ENCODE measurements around the gene MORN3.
A peak's percentile ranks its signal among the peaks of the same experiment; 100 is the strongest.
"Not testable (repeated sequence)": the region's sequence is repeated elsewhere in the genome, so short reads cannot be mapped to it uniquely, and the experiment has no call there.

MORN3 gene

DNA sequence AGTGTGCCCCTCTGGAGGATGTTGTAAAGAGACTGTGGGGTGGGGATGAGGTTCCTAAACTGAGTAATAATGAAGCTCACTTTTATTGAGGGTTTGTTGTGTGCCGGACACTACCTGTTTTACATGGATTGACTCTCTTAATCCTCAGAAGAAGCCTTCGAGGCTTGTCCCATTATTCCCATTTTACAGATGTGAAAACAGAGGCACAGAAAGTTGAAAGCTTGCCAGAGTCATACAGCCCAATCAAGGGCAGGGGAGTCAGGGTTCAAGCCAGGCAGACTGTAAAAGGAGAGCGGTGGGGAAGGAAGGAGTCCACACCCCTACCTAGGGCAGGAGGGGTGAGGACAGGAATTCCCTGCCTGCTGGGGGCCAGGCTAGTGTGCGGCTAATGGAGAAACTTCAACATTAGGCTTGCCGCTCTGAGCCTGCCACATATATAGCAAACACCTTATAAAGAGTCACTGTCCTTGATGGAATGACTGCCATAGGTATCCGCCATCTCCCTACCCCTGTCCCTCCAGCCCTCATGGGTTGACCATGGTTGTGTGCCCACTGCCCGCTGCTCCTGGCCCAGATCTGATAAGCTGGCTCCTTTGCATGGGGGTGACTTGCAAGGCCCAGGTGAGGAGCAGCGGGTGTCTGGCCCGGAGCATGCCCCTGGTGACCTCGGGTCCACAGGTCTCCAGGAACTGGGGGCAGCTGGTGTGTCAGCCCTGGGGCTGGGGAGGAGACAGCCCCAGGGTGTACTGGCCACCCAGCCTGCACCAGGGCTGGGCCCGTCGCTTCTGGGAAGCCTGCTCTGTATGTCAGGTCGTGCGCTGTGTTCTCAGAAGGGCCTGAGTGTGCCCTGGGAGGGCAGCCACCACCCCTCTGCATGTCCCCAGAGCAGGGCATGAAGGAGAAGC, 30.9 kb downstream of the MORN3 start:
- DNase-seq (ENCODE audit: low spot score) = no peak

DNA sequence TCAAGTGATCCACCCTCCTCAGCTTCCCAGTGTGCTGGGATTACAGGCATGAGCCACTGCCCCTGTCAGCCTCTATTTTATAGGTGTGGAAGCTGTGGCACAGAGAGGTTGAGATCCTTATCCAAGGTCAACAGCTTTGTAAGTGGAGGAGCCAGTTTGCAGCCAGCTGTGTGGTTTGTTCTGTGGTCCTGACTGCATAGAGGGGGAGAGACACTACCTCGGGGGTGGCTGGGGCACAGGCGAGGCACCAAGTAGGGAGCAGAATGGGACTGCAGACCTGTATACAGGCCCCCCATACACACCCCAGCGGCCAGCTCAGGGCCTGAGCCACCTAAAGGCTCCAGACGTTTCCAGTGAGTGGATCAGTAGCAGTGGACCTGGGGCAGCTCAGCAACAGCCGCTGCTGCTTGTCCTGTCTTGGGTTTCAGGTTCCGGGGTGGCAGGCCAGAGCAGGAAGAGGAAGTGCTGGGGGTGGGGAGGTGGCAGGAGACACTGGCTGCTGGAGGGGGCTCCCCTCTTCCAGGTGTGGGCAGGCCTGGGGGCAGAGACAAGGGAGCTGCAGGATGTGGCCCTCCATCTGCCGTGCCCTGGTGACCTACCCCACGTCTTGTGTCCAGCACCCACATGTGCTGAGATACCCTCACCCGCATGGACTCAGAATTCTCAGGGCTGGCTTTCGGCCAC, 32.1 kb downstream of the MORN3 start:
- DNase-seq (ENCODE audit: low spot score) = no peak

DNA sequence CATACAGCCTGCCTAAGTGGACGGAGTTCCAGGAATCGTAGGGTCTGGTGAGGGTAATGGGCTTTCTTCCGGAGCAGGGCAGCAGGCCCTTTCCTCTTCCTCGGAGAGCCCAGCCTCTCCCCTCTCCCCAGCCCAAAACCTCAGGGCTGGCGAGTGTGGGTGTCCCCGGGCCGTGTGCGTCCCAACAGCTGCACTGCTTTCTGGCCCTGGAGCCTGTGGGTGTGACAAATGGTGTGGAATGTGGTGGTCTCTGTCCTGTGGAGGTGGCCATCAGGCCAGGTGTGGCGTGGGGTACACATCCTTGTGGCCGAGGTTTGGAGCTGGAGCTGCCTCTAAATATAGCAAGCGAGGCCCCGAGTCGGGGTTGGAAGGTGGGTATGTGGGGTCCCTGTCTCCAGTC, 34.6 kb downstream of the MORN3 start:
- DNase-seq (ENCODE audit: low spot score) = no peak

DNA sequence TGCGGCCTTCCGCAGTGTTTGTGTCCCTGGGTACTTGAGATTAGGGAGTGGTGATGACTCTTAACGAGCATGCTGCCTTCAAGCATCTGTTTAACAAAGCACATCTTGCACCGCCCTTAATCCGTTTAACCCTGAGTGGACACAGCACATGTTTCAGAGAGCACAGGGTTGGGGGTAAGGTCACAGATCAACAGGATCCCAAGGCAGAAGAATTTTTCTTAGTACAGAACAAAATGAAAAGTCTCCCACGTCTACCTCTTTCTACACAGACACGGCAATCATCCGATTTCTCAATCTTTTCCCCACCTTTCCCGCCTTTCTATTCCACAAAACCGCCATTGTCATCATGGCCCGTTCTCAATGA, 35.6 kb downstream of the MORN3 start:
- not testable (repeated sequence) for DNase-seq (ENCODE audit: low spot score)

DNA sequence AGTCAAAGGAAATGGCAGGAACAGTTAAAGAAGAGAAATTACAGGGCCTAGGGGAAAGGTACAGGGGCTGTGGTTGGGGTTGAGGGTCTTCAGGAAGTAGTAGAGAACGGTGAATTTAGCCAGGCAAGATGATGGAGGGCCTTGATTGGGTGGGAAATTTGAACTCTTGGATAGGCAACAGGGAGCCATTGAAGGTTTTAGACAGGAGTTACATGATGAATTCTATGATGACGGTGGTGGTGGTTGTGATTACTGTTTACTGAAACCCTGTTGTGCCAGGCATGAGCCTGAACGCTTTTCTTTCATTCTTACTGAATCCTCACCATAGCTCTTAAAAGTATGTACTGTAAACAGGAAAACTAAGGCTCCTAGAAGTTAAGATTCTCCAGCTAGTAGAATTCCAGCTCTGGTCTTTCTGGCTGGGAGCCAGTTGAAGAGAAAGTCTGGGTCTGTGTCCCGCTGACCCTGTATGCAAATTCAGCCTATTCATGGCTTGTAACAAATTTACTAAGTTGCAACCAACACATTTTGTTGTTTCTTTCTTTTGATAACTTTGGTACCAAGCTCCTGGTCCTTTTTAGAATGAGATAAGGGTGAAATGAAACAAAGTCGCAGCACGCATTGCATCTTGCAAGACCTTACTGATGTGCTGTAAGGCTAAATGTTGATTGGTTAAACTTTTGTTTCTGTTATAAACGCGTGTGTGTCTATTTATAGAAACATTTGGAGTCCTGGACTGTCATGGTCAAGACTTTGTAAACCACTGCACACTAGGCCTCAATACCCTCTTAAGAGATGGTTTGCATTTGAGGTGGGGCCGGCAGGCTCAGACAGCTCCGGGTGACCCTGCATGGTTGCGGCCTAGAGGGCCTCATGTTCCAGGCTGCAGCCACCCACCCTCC, 37.1 kb downstream of the MORN3 start:
- no peak for DNase-seq (ENCODE audit: low spot score)

DNA sequence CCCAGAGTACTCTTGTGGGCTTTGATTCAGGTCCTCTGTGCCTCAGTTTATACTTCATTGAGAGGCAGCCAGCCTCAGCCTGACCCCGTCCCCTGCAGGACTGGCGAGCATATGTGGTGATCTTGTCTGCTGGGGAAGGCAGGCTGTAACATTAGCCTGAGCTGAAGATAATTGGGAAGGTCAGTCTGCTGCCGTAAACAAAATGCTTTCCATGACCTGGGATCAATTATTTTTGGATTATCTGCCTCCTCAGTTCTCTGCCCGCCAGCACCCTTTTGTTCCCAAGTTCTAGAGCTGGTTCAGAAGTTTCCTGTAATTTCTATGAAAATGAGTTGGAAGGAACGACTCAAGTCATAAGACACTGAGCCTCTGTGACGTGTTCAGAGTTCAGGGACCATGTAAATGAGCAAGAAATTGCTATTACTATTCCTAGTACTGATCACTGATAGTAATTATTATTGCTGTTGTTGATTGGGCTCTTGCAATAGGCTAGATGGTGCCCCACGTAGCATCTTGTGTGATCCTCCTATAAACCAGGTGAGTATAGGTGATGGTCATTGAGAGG, 38.6 kb downstream of the MORN3 start:
- no peak for DNase-seq (ENCODE audit: low spot score)

DNA sequence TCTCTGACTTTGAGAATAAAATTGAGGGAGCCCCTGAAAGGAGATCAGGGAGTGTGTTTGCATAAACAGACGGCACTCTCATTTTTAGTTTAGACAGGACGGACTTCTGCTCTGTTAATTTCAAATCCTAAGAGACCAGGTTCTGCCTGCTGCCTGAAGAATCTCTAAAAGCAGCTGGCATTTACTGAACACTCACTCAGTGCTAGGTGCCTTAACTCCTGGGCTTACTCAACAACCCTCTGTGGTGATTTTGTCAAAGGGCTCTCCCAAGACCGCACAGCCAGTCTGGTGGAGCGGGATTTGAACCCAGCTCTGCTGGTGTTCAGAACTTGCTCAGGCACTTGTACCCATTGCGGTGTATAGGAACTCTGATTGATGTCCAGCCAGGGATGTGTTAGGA, 40.9 kb downstream of the MORN3 start:
- DNase-seq (ENCODE audit: low spot score) = no peak

DNA sequence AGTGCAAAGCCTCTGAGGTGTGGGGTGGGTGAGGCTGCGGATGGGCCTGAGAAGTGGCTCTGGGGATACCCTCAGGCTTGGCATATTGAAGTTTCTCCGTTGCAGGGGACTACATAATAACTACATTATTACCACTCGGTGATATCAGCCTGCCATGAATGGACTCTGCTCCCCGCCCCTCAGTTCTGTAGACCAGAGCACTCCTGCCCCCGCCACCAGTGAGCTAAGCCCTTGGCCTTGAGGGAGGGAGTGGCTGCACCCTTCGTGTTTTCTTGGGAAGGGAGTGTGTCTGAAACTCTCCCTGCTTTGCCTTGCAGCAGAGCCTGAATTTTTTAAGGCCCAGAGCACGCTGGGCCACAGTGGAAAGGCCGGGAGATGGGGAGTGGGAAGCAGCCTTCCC, 41.4 kb downstream of the MORN3 start:
- DNase-seq (ENCODE audit: low spot score) = no peak

DNA sequence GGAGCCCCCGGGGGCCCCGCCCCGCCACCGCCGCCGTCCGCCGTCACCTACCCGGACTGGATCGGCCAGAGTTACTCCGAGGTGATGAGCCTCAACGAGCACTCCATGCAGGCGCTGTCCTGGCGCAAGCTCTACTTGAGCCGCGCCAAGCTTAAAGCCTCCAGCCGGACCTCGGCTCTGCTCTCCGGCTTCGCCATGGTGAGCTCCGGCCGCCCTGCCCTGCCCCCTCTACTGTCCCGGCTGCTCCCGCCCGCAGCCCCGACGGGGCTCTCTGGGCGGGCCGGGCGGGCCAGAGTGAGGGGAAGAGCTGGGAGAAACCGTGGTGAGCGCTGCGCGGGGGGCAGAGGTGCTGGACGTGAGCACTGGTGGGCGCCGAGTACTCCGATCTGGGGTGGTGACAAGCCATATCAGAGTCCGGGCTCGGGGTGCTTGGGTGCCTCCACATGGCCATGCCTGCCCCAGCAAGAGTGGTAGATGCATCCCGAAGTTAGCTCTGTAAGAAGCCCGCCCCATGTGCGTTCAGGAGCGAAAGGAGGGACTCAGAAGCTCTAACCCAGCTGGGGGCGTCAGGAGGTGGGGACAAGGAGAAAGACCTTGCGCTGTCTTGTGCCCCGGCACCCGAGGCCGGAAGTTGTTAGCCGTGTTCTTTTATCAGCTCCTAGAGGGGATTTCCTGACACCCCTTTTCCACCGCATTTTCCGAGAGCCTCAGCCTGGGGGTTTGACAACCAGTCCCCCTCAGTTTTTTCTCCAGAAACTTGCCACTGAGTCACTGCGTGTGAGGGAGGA, 42.4 kb downstream of the MORN3 start:
- DNase-seq (ENCODE audit: low spot score) = peak; percentile 72

DNA sequence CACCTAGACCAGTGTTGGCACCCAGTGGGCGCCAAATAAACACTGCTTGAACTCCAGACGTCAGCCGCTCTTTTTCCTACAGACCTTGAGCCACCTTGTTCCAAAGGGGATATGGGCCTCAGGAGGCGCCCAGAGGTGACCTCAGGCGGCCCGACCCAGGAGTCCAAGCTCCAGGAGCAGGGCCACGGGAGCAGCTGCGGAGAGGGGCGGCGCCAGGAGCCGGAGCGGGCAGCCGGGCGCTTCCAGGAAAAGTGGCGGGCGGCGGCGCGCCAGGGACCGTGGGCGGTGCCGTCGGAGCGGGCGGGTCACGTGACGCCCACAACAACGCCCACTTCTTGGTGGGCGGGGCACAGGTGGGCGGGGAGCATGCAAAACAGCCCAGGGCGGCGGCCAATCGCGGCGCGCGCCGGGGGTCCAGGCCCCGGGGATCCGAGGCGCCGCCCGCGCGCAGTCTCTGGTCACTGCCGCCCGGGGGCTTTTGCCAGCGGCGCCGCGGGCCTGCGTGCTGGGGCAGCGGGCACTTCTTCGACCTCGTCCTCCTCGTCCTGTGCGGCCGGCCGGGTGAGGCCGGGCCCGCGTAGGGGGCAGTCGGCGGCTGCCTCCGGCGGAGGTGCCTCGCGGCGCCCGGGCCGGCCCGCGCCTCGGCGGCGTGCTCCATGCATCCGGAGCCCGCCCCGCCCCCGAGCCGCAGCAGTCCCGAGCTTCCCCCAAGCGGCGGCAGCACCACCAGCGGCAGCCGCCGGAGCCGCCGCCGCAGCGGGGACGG, 43.2 kb downstream of the MORN3 start, which contains the start of gene ORAI1:
TSS of gene ORAI1 (plus strand) at position 444 of the 766 bp plus-strand sequence.
- DNase-seq (ENCODE audit: low spot score) = peak; percentile 89

DNA sequence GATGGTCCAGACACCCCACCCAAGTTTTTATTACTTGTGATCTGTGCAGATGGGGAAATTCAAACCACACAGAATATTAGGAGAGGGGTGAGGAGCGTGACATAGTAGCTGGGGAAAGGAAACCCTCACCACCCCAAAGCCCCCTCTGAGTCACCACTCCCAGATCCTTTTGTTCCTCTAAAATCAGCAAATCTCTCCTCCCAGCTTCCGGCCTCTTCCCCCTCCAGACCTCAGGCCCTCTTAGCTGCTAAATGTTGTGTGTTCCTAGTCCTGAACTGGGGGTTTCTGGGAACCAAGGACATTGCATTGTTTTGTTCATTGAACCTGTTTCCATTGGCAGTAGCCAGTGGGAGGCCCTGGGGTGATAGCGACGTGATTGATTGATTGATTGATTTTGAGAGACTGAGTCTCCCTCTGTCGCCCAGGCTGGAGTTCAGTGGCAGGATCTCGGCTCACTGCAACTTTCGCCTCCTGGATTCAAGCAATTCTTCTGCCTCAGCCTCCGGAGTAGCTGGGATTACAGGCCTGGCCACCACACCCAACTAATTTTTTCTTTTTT, 49.0 kb downstream of the MORN3 start:
- DNase-seq (ENCODE audit: low spot score) = no peak

DNA sequence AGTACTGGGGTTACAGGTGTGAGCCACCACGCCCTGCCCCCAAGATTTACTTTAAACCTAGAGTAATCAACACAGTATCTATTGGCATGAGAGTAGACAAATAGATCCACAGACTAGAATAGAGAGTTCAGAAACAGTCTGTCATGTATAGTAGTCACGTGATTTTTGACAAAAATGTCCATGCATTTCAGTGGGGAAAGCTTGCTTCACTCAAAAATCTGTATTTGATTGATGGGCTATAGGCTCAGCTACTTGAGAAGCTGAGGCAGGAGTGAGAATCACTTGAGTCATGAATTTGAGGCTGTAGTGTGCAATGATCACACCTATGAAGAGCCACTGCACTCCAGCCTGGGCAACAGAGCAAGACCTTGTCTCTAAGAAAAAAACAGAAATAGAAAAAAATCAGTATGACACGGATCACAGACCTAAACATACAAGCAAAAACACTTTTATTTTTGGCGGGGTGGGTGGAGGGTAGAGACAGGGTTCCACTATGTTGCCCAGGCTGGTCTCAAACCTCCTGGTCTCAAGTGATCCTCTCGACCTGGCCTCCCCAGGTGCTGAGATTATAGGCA, 50.7 kb downstream of the MORN3 start:
- DNase-seq (ENCODE audit: low spot score) = no peak

DNA sequence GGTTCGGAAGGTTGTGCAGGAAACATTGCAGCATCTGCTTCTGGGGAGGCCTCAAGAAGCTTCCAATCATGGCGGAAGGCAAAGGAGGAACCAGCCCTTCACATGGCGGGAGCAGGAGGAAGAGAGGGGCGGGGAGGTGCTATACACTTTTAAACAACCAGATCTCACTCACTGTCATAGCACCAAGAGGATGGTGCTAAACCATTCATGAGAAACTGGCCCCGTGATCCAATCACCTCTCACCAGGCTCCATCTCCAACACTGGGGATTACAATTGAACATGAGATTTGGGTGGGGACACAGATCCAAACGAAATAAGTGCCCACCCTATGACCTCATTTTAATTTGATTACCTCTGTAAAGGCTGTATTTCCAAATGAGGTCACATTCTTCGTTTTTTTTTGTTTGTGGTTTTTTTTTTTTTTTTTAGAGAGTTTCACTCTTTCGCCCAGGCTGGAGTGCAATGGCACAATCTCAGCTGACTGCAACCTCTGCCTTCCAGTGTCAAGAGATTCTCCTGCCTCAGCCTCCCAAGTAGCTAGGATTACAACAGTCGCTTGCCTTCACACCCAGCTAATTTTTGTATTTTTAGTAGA, 54.5 kb downstream of the MORN3 start:
- DNase-seq (ENCODE audit: low spot score) = no peak

DNA sequence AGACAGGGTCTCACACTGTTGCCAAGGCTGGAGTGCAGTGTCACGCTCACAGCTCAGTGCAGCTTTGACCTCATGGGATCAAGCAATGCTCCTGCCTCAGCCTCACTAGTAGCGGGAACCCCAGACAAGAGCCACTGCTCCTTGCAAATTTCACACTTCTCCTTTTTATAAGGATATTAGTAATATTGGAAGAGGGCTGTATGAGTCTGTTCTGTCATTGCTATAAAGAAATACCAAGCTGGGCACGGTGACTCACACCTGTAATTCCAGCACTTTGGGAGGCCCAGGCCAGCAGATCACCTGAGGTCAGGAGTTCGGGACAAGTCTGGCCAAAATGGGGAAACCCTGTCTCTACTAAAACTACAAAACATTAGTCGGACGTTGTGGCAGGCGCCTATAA, 56.0 kb downstream of the MORN3 start:
- DNase-seq (ENCODE audit: low spot score) = no peak

DNA sequence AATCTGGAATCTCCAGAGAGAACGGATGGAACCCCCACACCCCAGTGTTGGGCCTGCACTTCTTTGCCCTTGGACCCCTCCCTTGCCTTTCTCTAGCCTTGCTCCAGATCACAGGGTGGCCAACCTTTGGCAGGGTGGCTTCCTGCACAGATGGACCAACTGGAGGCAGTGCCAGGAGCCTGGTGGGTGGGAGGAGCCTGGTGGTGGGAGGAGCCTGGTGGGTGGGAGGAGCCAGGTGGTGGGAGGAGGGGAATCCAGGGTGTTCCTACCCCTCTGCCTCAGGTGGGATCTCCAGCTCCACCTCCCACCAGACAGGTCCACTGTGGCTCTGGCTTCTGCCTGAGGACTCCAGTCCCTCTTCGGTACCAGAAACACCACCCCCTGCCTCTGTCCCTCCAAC, 58.1 kb downstream of the MORN3 start:
- no peak for DNase-seq (ENCODE audit: low spot score)

DNA sequence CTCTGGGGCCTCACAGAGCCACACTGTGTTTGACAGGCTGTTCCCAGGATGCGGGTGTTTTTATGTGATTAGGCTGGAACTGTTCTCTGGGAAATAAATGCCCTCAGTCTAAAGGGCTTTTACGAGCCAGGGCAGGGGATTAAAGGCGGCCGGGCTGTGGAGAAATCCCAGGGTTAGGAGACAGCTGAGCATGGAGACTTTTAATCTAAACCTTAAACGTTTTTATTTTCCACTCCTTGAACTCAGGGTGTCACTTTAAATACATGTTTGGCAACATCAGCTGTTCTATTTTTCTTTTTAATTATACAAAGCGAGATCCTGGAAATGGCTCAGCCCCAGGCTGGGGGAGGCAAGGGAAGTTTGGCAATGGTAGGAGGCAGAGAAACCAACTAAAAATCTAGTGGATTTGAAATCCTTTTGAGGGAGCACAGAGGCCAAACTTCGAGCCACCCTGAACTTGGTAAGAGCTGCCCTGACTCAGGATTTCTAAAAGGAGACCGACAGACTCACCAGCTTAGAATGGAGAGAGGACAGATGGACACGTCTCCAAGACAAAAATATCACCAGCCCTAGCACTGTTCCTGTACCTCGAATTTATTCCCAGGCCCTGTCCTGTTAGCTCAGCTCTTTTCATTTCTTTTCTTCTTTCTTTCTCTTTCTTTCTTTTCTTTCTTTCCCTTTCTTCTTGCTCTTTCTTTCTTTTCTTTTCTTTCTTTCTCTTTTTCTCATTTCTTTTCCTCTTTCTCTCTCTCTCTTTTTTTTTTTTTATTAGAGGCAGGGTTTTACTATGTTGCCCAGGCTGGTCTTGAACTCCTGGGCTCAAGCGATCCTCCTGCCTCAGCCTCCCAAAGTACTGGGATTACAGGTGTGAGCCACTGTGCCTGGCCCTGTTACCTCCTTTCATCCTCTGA, 59.0 kb downstream of the MORN3 start:
- DNase-seq (ENCODE audit: low spot score) = no peak

DNA sequence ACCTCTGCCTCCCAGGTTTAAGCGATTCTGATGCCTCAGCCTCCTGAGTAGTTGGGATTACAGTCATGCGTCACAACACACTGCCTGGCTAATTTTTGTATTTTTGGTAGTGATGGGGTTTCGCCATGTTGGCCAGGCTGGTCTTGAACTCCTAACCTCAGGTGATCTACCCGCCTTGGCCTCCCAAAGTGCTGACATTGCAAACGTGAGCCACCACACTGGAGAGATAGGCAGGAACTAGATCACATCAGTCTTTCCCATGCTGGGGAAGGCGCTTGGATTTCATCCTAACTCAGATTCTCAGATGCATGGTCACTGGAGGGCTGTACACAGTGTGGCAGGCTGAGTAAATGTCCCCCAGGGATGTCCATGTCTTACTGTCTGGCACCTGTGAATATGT, 61.2 kb downstream of the MORN3 start:
- DNase-seq (ENCODE audit: low spot score) = no peak

DNA sequence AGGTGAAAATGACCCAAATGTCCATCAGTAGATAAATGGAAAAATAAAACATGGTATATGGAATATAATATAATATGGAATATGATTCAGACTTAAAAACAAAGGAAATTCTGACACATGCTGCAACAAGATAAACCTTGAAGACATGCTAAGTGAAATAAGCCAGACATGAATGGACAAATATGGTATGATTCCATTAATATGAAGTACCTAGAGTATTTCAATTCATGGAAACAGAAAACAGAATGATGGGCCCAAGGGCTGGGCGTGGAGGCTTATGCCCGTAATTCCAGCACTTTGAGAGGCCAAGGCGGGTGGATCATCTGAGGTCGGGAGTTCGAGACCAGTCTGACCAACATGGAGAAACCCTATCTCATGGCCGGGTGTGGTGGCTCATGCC, 65.9 kb downstream of the MORN3 start:
- DNase-seq (ENCODE audit: low spot score) = no peak

All from SW480 (cell line).